Hepatocyte (in vitro differentiated cells): ENCODE measurements around the gene SLC6A17. TPM values are rescaled to one million over a fixed set of nuclear protein-coding genes. Genes with fewer than 3 reads are reported as not detected.

Experiments
- DNase-seq: peaks from one replicate; pipeline ENCODE4 v3.0.0-alpha.2; 2016; ENCODE audit warnings: low spot score
- H2AFZ ChIP-seq: fragments of 200-600 bp; sonication (generic); 2 replicates; pipeline ENCODE4 v1.6.0; 2016; ENCODE audit warnings: antibody characterized with exemption, mild to moderate bottlenecking
- H3K27ac ChIP-seq: fragments of 200-600 bp; sonication (generic); 2 replicates; pipeline ENCODE4 v1.5.1; 2016; ENCODE audit warnings: mild to moderate bottlenecking
- H3K27me3 ChIP-seq: fragments of 200-600 bp; sonication (generic); 2 replicates; pipeline ENCODE4 v1.6.1; 2016
- H3K36me3 ChIP-seq: fragments of 200-600 bp; sonication (generic); replicated peaks from 2 replicates; pipeline ENCODE4 v1.5.1; 2016; ENCODE audit warnings: low read depth; ENCODE audit not compliant: insufficient read depth
- H3K4me1 ChIP-seq: fragments of 200-600 bp; sonication (generic); 2 replicates; pipeline ENCODE4 v1.5.1; 2016; ENCODE audit warnings: mild to moderate bottlenecking, moderate library complexity; ENCODE audit not compliant: insufficient read depth
- H3K4me2 ChIP-seq: fragments of 200-600 bp; sonication (generic); 2 replicates; pipeline ENCODE4 v1.6.0; 2016
- H3K4me3 ChIP-seq: fragments of 200-600 bp; sonication (generic); 2 replicates; pipeline ENCODE4 v1.5.1; 2016; ENCODE audit warnings: mild to moderate bottlenecking
- H3K79me2 ChIP-seq: fragments of 200-600 bp; sonication (generic); 2 replicates; pipeline ENCODE4 v1.6.0; 2017; ENCODE audit warnings: mild to moderate bottlenecking
- H3K9me2 ChIP-seq: fragments of 200-600 bp; sonication (generic); replicated peaks from 2 replicates; pipeline ENCODE4 v1.6.0; 2017; ENCODE audit warnings: mild to moderate bottlenecking; ENCODE audit not compliant: insufficient read depth
- H3K9me3 ChIP-seq: fragments of 200-600 bp; sonication (generic); 2 replicates; pipeline ENCODE4 v1.5.1; 2016; ENCODE audit warnings: low read depth, mild to moderate bottlenecking
- H4K20me1 ChIP-seq: fragments of 200-600 bp; sonication (generic); 2 replicates; pipeline ENCODE4 v1.6.0; 2016; ENCODE audit warnings: mild to moderate bottlenecking; ENCODE audit not compliant: insufficient read depth, poor library complexity, severe bottlenecking
- EZH2 ChIP-seq: fragments of 200-600 bp; sonication (generic); IDR thresholded peaks from 2 replicates; pipeline ENCODE4 v1.6.1; 2016; ENCODE audit warnings: antibody characterized with exemption, mild to moderate bottlenecking, borderline replicate concordance
- EZH2phosphoT487 ChIP-seq: fragments of 200-600 bp; sonication (generic); IDR thresholded peaks from one replicate; pipeline ENCODE4 v1.6.1; 2018; ENCODE audit warnings: antibody characterized with exemption, mild to moderate bottlenecking, low read depth, moderate library complexity; ENCODE audit not compliant: unreplicated experiment, severe bottlenecking
- WGBS: methylation state at CpG from one replicate; pipeline ENCODE4 v1.1.6; 2016; ENCODE audit warnings: low lambda C conversion rate; ENCODE audit errors: missing lambda C conversion rate; 5-methylcytosine and 5-hydroxymethylcytosine counted together
- polyA plus RNA-seq: library from polyadenylated mRNA; unstranded; fragments of >200 nt; fragmentation: Nextera tagmentation; extraction: Ambion mirVana; gene quantifications from 2 replicates; pipeline ENCODE4 v1.2.1, GENCODE V29; 2016
- total RNA-seq: library from RNA; depleted of rRNA; stranded (reverse); fragments of >200 nt; gene quantifications from 2 replicates; pipeline ENCODE4 v1.2.3, GENCODE V29; 2014
- TF ChIP-seq, protein P1 (sequence below): fragments of 200-600 bp; sonication (generic); IDR thresholded peaks from 2 replicates; pipeline ENCODE4 v1.5.1; 2016; ENCODE audit warnings: antibody characterized with exemption, mild to moderate bottlenecking; ENCODE audit not compliant: poor library complexity

Gene SLC6A17
- total and polyA plus RNA-seq, 2 experiments from 2014 or later: 0.36 to 0.63 TPM

- TF ChIP-seq EZH2phosphoT487 (no peak), EZH2 (no peak)
- TF ChIP-seq, protein P1, sequence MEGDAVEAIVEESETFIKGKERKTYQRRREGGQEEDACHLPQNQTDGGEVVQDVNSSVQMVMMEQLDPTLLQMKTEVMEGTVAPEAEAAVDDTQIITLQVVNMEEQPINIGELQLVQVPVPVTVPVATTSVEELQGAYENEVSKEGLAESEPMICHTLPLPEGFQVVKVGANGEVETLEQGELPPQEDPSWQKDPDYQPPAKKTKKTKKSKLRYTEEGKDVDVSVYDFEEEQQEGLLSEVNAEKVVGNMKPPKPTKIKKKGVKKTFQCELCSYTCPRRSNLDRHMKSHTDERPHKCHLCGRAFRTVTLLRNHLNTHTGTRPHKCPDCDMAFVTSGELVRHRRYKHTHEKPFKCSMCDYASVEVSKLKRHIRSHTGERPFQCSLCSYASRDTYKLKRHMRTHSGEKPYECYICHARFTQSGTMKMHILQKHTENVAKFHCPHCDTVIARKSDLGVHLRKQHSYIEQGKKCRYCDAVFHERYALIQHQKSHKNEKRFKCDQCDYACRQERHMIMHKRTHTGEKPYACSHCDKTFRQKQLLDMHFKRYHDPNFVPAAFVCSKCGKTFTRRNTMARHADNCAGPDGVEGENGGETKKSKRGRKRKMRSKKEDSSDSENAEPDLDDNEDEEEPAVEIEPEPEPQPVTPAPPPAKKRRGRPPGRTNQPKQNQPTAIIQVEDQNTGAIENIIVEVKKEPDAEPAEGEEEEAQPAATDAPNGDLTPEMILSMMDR: no peak
- Histone ChIP-seq H3K27me3 (peaks cover 3% of the 10 kb centered on the region), H3K4me3 (no peak overlapping the region), H3K4me1 (no peaks in the 10 kb centered on the region), H3K27ac (no peak overlapping the region), H3K4me2 (no peak overlapping the region), H3K9me2 (no peaks in the 10 kb centered on the region), H3K9me3 (no peaks in the 10 kb centered on the region), H3K79me2 (no peaks in the 10 kb centered on the region), H2AFZ (no peak overlapping the region), H3K36me3 (no peaks in the 10 kb centered on the region), H4K20me1 (no peaks in the 10 kb centered on the region)
- whole genome bisulfite sequencing: 68% methylated on average over 4 of the region's 4 CpGs
- DNase-seq: no peak
Measured at GRCh38 chr1:110249256-110249655, 99.0 kb downstream of the SLC6A17 start.

GRCh38 chr1:110250008-110250407, 99.7 kb downstream of the SLC6A17 start:
- Histone ChIP-seq H4K20me1 (no peaks in the 10 kb centered on the region), H3K27ac (no peak overlapping the region), H3K4me2 (no peak overlapping the region), H3K9me2 (no peaks in the 10 kb centered on the region), H3K9me3 (no peaks in the 10 kb centered on the region), H3K4me1 (no peaks in the 10 kb centered on the region), H2AFZ (no peak overlapping the region), H3K79me2 (no peaks in the 10 kb centered on the region), H3K4me3 (no peak overlapping the region), H3K36me3 (no peaks in the 10 kb centered on the region), H3K27me3 (peaks cover under 1% of the 10 kb centered on the region)
- TF ChIP-seq EZH2phosphoT487 (no peak), EZH2 (no peak)
- TF ChIP-seq, protein P1: no peak
- no peak for DNase-seq
- 75% methylated on average over 4 of the region's 4 CpGs for WGBS

DNA sequence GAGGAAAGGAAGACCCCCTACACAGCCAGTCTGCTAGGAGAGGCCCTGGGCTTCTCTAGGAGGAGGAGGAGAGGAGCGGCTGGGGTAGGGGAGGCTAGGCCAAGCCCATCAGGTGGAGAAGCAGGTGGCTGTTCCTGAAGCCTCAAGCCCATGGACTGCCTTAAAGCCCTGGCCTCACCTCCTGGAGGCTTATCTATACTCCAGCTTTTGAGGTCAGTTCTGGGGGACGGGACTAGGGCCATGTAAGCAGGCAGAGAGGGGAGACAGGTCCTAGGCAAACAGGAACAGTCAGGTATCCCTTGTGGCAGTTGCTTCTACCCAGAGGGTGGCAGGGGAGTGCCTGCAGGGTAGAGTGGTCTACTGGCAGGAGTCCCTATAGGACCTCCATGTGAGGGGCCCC, 100.5 kb downstream of the SLC6A17 start:
- DNase-seq: no peak
- H3K27ac ChIP-seq: no peak overlapping the region
- WGBS: 93% methylated on average over 2 of the region's 2 CpGs
- TF ChIP-seq EZH2: no peak
- TF ChIP-seq, protein P1: no peak
- TF ChIP-seq EZH2phosphoT487: no peak
- no peak overlapping the region for H3K4me3 ChIP-seq
- no peaks in the 10 kb centered on the region for H3K9me3 ChIP-seq
- H3K36me3 ChIP-seq: no peaks in the 10 kb centered on the region
- no peaks in the 10 kb centered on the region for H3K9me2 ChIP-seq
- no peaks in the 10 kb centered on the region for H3K4me1 ChIP-seq
- no peaks in the 10 kb centered on the region for H3K79me2 ChIP-seq
- no peaks in the 10 kb centered on the region for H3K27me3 ChIP-seq
- H3K4me2 ChIP-seq: no peak overlapping the region
- no peak overlapping the region for H2AFZ ChIP-seq
- H4K20me1 ChIP-seq: no peaks in the 10 kb centered on the region

Other genes starting within 250 kb of the SLC6A17 start
- gene CSF1, start 239.6 kb upstream of the SLC6A17 start, total RNA-seq: 9.1 and 9.4 TPM in 2 replicates
- gene CSF1, start 239.6 kb upstream of the SLC6A17 start, polyA plus RNA-seq: 13.5 and 19.1 TPM in 2 replicates
- gene AHCYL1, start 165.7 kb upstream of the SLC6A17 start, total RNA-seq: 49.2 and 56.2 TPM in 2 replicates
- gene AHCYL1, start 165.7 kb upstream of the SLC6A17 start, polyA plus RNA-seq: 88.4 and 97.6 TPM in 2 replicates
- gene STRIP1, start 115.9 kb upstream of the SLC6A17 start, total RNA-seq: 44.6 and 49.0 TPM in 2 replicates
- gene STRIP1, start 115.9 kb upstream of the SLC6A17 start, polyA plus RNA-seq: 29.1 and 38.0 TPM in 2 replicates
- 0.27 and 1.6 TPM in 2 replicates for gene ALX3, start 79.8 kb upstream of the SLC6A17 start, total RNA-seq
- 0.36 and 0.92 TPM in 2 replicates for gene ALX3, start 79.8 kb upstream of the SLC6A17 start, polyA plus RNA-seq
- gene UBL4B, start 38.1 kb upstream of the SLC6A17 start, total RNA-seq: not detected in 2 replicates
- gene UBL4B, start 38.1 kb upstream of the SLC6A17 start, polyA plus RNA-seq: not detected in 2 replicates
- gene KCNC4, start 59.8 kb downstream of the SLC6A17 start, total RNA-seq: 1.3 and 2.1 TPM in 2 replicates
- 4.6 and 4.8 TPM in 2 replicates for gene KCNC4, start 59.8 kb downstream of the SLC6A17 start, polyA plus RNA-seq
- gene RBM15, start 188.9 kb downstream of the SLC6A17 start, total RNA-seq: 31.3 and 36.8 TPM in 2 replicates
- 7.0 and 7.9 TPM in 2 replicates for gene RBM15, start 188.9 kb downstream of the SLC6A17 start, polyA plus RNA-seq
- 16.2 and 16.4 TPM in 2 replicates for gene SLC16A4, start 240.5 kb downstream of the SLC6A17 start, total RNA-seq
- 8.3 and 10.7 TPM in 2 replicates for gene SLC16A4, start 240.5 kb downstream of the SLC6A17 start, polyA plus RNA-seq